HG02678 (cell line): Measurements from ENCODE around the gene POMGNT2.

Source experiments
- ATAC-seq: cut with Tn5 transposase; IDR thresholded peaks from one replicate; pipeline ENCODE4 v1.9.1; 2021; ENCODE audit warnings: mild to moderate bottlenecking, moderate library complexity; ENCODE audit not compliant: unreplicated experiment

POMGNT2 gene

GRCh38 chr3:43105596-43106292 is at the start of gene POMGNT2:
POMGNT2 (minus strand) TSS chr3:43106079; CDS start chr3:43081431, 24,648 bp downstream.
- ATAC-seq: peak; percentile 97

- ATAC-seq: no peak
Observed at GRCh38 chr3:43154980-43155379, 49.1 kb upstream of the POMGNT2 start.

- ATAC-seq: no peak
Observed at GRCh38 chr3:43153216-43154083, 47.6 kb upstream of the POMGNT2 start.

- ATAC-seq: no peak
Observed at GRCh38 chr3:43152649-43153048, 46.8 kb upstream of the POMGNT2 start.

- ATAC-seq: no peak
Observed at GRCh38 chr3:43148033-43148432, 42.2 kb upstream of the POMGNT2 start.

- no peak for ATAC-seq
Observed at GRCh38 chr3:43146599-43146998, 40.7 kb upstream of the POMGNT2 start.

GRCh38 chr3:43144761-43145490 is 39.0 kb upstream of the POMGNT2 start:
- ATAC-seq: no peak

GRCh38 chr3:43142472-43142871 is 36.6 kb upstream of the POMGNT2 start:
- ATAC-seq: no peak

GRCh38 chr3:43138488-43139231 is 32.8 kb upstream of the POMGNT2 start:
- no peak for ATAC-seq

- ATAC-seq: no peak
Observed at GRCh38 chr3:43132870-43133636, 27.2 kb upstream of the POMGNT2 start.

GRCh38 chr3:43132193-43132592 is 26.3 kb upstream of the POMGNT2 start:
- no peak for ATAC-seq

GRCh38 chr3:43128464-43128863 is 22.6 kb upstream of the POMGNT2 start:
- ATAC-seq: no peak

- ATAC-seq: no peak
Observed at GRCh38 chr3:43126536-43126935, 20.7 kb upstream of the POMGNT2 start.

- ATAC-seq: no peak
Observed at GRCh38 chr3:43123895-43124294, 18.0 kb upstream of the POMGNT2 start.

- no peak for ATAC-seq
Observed at GRCh38 chr3:43120937-43121336, 15.1 kb upstream of the POMGNT2 start.

- ATAC-seq: no peak
Observed at GRCh38 chr3:43117257-43117656, 11.4 kb upstream of the POMGNT2 start.

- ATAC-seq: no peak
Observed at GRCh38 chr3:43113671-43114070, 7.8 kb upstream of the POMGNT2 start.

GRCh38 chr3:43106293-43106628 is 382 bp upstream of the POMGNT2 start:
- no peak for ATAC-seq

GRCh38 chr3:43104660-43105595 is 951 bp downstream of the POMGNT2 start:
- no peak for ATAC-seq
